Measurements from ENCODE around the gene ZBTB20.

- TF ChIP-seq POLR2AphosphoS5 (IDR thresholded peaks at IDR 0.05; ENCODE audit: low read depth, low read length) (no peak), REST (IDR thresholded peaks at IDR 0.05; ENCODE audit: insufficient read depth in 1 of 2, low read depth in 2 of 2, low read length in 2 of 2) (no peak), SIN3A (IDR thresholded peaks at IDR 0.05; ENCODE audit: borderline replicate concordance, insufficient read depth, low read length) (no peak), TAF1 (IDR thresholded peaks at IDR 0.05; ENCODE audit: borderline replicate concordance, insufficient read depth, low read length) (no peak), FOXP2 (optimal IDR thresholded peaks at IDR 0.05; ENCODE audit: borderline replicate concordance, extremely low read depth, extremely low read length, insufficient read depth) (no peak)
These were observed 828.8 kb downstream of the ZBTB20 start for GRCh38 chr3:114318295-114318694.
